ENCODE data around the gene MEAF6. TPM values are rescaled to one million over a fixed set of nuclear protein-coding genes. Genes with fewer than 3 reads are reported as not detected.
"Not testable (repeated sequence)": the region's sequence is repeated elsewhere in the genome, so short reads cannot be mapped to it uniquely, and the experiment has no call there.

The MEAF6 gene
- total RNA-seq, 1 donor from 2014 or later = 77.3 TPM

- Mint-ChIP-seq H3K9me3 (no peaks in the 10 kb centered on the region), H3K4me3 (no peak overlapping the region), H3K27me3 (ENCODE audit: low read depth) (no peaks in the 10 kb centered on the region), H3K27ac (ENCODE audit: unreplicated experiment) (no peak overlapping the region), H3K4me1 (no peaks in the 10 kb centered on the region), H3K36me3 (ENCODE audit: low read depth) (peaks cover 7% of the 10 kb centered on the region)
- TF ChIP-seq CTCF (conservative IDR thresholded peaks at IDR 0.05) = no peak
- DNase-seq (ENCODE audit: low read depth, low spot score) = no peak
Observed at GRCh38 chr1:37537378-37537777, 22.8 kb upstream of the MEAF6 start.

DNA sequence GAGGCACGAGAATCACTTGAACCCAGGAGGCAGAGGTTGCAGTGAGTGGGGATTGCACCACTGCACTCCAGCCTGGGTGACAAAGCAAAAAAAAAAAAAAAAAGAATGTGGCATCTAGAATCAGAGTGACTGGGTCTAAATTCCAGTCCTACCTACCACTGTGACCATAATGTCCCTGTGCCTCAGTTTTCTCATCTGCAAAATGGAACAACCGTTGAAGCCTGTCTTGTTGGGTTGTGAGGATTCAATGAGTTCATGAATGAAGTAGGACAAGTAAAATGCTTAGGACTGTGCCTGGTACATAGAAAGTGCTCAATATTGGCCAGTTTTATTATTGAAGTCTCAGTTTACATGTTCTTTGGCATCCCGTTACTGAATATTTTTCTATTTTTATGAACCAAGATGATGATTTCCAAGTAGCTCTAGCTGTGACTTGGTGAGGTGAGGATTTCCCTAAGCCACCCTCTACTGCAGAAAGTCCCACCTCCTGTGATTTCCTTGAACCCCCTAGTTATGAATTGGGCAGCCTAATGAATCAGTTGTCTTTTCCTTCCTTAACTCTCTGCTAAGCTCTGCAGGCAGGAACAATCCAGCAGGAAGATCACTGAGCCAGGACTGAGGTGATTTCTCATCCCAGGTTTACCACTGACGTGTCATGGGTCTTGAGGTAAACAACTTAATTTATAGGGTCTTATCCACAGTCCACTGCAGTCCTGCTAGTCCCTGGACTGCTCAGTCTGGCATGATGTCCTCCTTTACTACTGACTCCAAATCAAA, 18.9 kb upstream of the MEAF6 start:
- H3K9me3 Mint-ChIP-seq = no peaks in the 10 kb centered on the region
- H3K27ac Mint-ChIP-seq (ENCODE audit: unreplicated experiment) = no peak overlapping the region
- TF ChIP-seq CTCF (conservative IDR thresholded peaks at IDR 0.05) = no peak

GRCh38 chr1:37532418-37533156, 18.0 kb upstream of the MEAF6 start:
- not testable (repeated sequence) for H3K9me3 Mint-ChIP-seq; H3K4me3 Mint-ChIP-seq; DNase-seq (ENCODE audit: low read depth, low spot score); H3K27ac Mint-ChIP-seq (ENCODE audit: unreplicated experiment); H3K4me1 Mint-ChIP-seq; H3K27me3 Mint-ChIP-seq (ENCODE audit: low read depth); H3K36me3 Mint-ChIP-seq (ENCODE audit: low read depth)

More for the DNA sequence above, 18.9 kb upstream of the MEAF6 start:
- DNase-seq (ENCODE audit: low read depth, low spot score) = no peak
- Mint-ChIP-seq H3K4me1 (no peaks in the 10 kb centered on the region), H3K27me3 (ENCODE audit: low read depth) (no peaks in the 10 kb centered on the region), H3K36me3 (ENCODE audit: low read depth) (peaks cover 3% of the 10 kb centered on the region), H3K4me3 (no peak overlapping the region)

- not testable (repeated sequence) for DNase-seq (ENCODE audit: low read depth, low spot score); H3K36me3 Mint-ChIP-seq (ENCODE audit: low read depth); H3K9me3 Mint-ChIP-seq; H3K4me3 Mint-ChIP-seq; H3K27me3 Mint-ChIP-seq (ENCODE audit: low read depth); H3K4me1 Mint-ChIP-seq; H3K27ac Mint-ChIP-seq (ENCODE audit: unreplicated experiment)
Observed at GRCh38 chr1:37529888-37530287, 15.3 kb upstream of the MEAF6 start.

GRCh38 chr1:37519613-37520012, 5.0 kb upstream of the MEAF6 start:
- no peaks in the 10 kb centered on the region for H3K36me3 Mint-ChIP-seq (ENCODE audit: low read depth)
- no peak for TF ChIP-seq CTCF (conservative IDR thresholded peaks at IDR 0.05)

GRCh38 chr1:37518929-37519328, 4.4 kb upstream of the MEAF6 start:
- not testable (repeated sequence) for DNase-seq (ENCODE audit: low read depth, low spot score); H3K9me3 Mint-ChIP-seq; H3K36me3 Mint-ChIP-seq (ENCODE audit: low read depth)
- Mint-ChIP-seq H3K4me3 (peak overlapping the region; percentile 54), H3K27ac (ENCODE audit: unreplicated experiment) (peak overlapping the region; percentile 67), H3K4me1 (peaks cover 18% of the 10 kb centered on the region), H3K27me3 (ENCODE audit: low read depth) (peaks cover 11% of the 10 kb centered on the region)

More at GRCh38 chr1:37519613-37520012, 5.0 kb upstream of the MEAF6 start:
- Mint-ChIP-seq H3K9me3 (peaks cover 2% of the 10 kb centered on the region), H3K4me3 (peak overlapping the region; percentile 31), H3K27me3 (ENCODE audit: low read depth) (peaks cover 11% of the 10 kb centered on the region), H3K27ac (ENCODE audit: unreplicated experiment) (no peak overlapping the region), H3K4me1 (peaks cover 16% of the 10 kb centered on the region)
- DNase-seq (ENCODE audit: low read depth, low spot score) = no peak

DNA sequence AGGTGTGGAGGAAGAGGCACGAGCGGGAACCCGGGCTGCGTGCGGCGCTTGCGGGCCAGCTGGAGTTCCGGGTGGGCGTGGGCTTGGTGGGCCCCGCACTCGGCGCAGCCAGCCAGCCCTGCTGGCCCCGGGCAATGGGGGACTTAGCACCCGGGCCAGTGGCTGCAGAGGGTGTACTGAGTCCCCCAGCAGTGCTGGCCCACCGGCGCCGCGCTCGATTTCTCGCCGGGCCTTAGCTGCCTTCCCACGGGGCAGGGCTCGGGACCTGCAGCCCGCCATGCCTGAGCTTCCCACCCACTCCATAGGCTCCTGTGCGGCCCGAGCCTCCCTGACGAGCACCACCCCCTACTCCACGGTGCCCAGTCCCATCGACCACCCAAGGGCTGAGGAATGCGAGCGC, 3.7 kb upstream of the MEAF6 start:
- H3K36me3 Mint-ChIP-seq (ENCODE audit: low read depth); H3K9me3 Mint-ChIP-seq; H3K27ac Mint-ChIP-seq (ENCODE audit: unreplicated experiment); DNase-seq (ENCODE audit: low read depth, low spot score); H3K4me3 Mint-ChIP-seq: not testable (repeated sequence)
- H3K4me1 Mint-ChIP-seq = peaks cover 24% of the 10 kb centered on the region
- peaks cover 11% of the 10 kb centered on the region for H3K27me3 Mint-ChIP-seq (ENCODE audit: low read depth)

All from neural crest cell (in vitro differentiated cells).